ENCODE data around the gene SMIM44. TPM values are rescaled to one million over a fixed set of nuclear protein-coding genes. Genes with fewer than 3 reads are reported as not detected.
"Not testable (repeated sequence)": the region's sequence is repeated elsewhere in the genome, so short reads cannot be mapped to it uniquely, and the experiment has no call there.

SMIM44 gene
- not detected for total RNA-seq (2021; fragmentation: NEBNext Ultra II Directional; extraction: Animal tissue kit (Norgen Biotek cat#: 25700))
- long read RNA-seq = 0 reads

DNA sequence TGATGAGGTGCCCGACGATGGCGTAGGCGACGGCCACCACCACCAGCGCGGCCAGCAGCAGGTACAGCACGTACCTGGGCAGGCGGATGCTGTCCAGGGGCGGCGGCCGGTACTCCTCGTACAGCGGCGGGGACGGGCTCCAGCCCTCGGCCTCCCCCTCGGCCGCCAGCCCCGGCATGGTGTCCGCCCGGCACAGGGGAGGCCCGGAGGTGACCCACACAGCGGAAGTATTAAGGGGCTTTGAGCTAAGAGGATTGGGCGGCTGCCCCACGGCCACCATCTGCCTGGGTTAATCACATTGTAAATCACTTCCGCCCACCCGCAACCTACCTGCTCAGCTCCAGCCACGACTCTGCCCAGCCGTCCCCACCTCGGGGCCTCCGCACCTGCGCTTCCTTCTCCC lies at the start of gene SMIM44:
SMIM44 (minus strand) TSS at position 216 of the 403 bp plus-strand sequence; CDS start at position 178, 38 bp downstream.
- DNase-seq = no peak
- Mint-ChIP-seq H3K4me1 (ENCODE audit: low read depth) (no peaks in the 10 kb centered on the region), H3K27me3 (ENCODE audit: insufficient read depth) (peaks cover 13% of the 10 kb centered on the region), H3K36me3 (ENCODE audit: low read depth) (no peaks in the 10 kb centered on the region), H3K4me3 (no peak within 1 kb of the TSS), H3K27ac (no peak within 1 kb of the TSS), H3K9me3 (no peaks in the 10 kb centered on the region)
- TF ChIP-seq, protein P1, sequence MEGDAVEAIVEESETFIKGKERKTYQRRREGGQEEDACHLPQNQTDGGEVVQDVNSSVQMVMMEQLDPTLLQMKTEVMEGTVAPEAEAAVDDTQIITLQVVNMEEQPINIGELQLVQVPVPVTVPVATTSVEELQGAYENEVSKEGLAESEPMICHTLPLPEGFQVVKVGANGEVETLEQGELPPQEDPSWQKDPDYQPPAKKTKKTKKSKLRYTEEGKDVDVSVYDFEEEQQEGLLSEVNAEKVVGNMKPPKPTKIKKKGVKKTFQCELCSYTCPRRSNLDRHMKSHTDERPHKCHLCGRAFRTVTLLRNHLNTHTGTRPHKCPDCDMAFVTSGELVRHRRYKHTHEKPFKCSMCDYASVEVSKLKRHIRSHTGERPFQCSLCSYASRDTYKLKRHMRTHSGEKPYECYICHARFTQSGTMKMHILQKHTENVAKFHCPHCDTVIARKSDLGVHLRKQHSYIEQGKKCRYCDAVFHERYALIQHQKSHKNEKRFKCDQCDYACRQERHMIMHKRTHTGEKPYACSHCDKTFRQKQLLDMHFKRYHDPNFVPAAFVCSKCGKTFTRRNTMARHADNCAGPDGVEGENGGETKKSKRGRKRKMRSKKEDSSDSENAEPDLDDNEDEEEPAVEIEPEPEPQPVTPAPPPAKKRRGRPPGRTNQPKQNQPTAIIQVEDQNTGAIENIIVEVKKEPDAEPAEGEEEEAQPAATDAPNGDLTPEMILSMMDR (IDR thresholded peaks at IDR 0.05) = no peak

- Mint-ChIP-seq H3K27ac (no peak overlapping the region), H3K9me3 (no peaks in the 10 kb centered on the region), H3K36me3 (ENCODE audit: low read depth) (no peaks in the 10 kb centered on the region; the same call in 1 of the 2 replicates), H3K27me3 (ENCODE audit: insufficient read depth) (peaks cover 3% of the 10 kb centered on the region), H3K4me1 (ENCODE audit: low read depth) (no peaks in the 10 kb centered on the region), H3K4me3 (no peak overlapping the region)
- TF ChIP-seq, protein P1 (IDR thresholded peaks at IDR 0.05) = 0 out of 2 replicates have a peak, but pooled peaks have one; percentile 9
- no peak for DNase-seq
Observed at GRCh38 chr19:3533033-3533432, 49.8 kb upstream of the SMIM44 start.

GRCh38 chr19:3532154-3532786 lies 49.0 kb upstream of the SMIM44 start:
- no peak for DNase-seq
- no peaks in the 10 kb centered on the region for H3K4me1 Mint-ChIP-seq (ENCODE audit: low read depth)
- H3K27ac Mint-ChIP-seq = no peak overlapping the region
- H3K9me3 Mint-ChIP-seq = no peaks in the 10 kb centered on the region
- TF ChIP-seq, protein P1 (IDR thresholded peaks at IDR 0.05) = no peak
- H3K4me3 Mint-ChIP-seq = no peak overlapping the region
- H3K27me3 Mint-ChIP-seq (ENCODE audit: insufficient read depth) = no peaks in the 10 kb centered on the region; the same call in none of the 2 replicates
- H3K36me3 Mint-ChIP-seq (ENCODE audit: low read depth) = peaks cover 1% of the 10 kb centered on the region; the same call in 1 of the 2 replicates

DNA sequence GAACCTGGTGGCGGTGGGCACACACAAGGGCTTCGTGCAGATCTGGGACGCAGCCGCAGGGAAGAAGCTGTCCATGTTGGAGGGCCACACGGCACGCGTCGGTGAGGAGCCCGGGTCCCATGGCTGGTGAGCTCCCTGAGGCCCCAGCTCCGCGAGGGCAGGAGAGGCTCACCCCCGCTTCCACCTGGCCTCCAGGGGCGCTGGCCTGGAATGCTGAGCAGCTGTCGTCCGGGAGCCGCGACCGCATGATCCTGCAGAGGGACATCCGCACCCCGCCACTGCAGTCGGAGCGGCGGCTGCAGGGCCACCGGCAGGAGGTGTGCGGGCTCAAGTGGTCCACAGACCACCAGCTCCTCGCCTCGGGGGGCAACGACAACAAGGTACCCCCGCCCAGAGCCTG lies 48.5 kb upstream of the SMIM44 start:
- Mint-ChIP-seq H3K27me3 (ENCODE audit: insufficient read depth) (no peaks in the 10 kb centered on the region; the same call in none of the 2 replicates), H3K36me3 (ENCODE audit: low read depth) (peaks cover 5% of the 10 kb centered on the region; the same call in 1 of the 2 replicates), H3K4me3 (no peak overlapping the region), H3K9me3 (no peaks in the 10 kb centered on the region), H3K27ac (no peak overlapping the region), H3K4me1 (ENCODE audit: low read depth) (no peaks in the 10 kb centered on the region)
- no peak for DNase-seq
- TF ChIP-seq, protein P1 (IDR thresholded peaks at IDR 0.05) = no peak

- Mint-ChIP-seq H3K9me3 (no peaks in the 10 kb centered on the region), H3K27ac (no peak overlapping the region), H3K27me3 (ENCODE audit: insufficient read depth) (no peaks in the 10 kb centered on the region; the same call in none of the 2 replicates), H3K4me1 (ENCODE audit: low read depth) (no peaks in the 10 kb centered on the region), H3K36me3 (ENCODE audit: low read depth) (peaks cover 5% of the 10 kb centered on the region; the same call in 1 of the 2 replicates), H3K4me3 (no peak overlapping the region)
- TF ChIP-seq, protein P1 (IDR thresholded peaks at IDR 0.05) = no peak
- DNase-seq = no peak
Observed at GRCh38 chr19:3530389-3530788, 47.1 kb upstream of the SMIM44 start.

DNA sequence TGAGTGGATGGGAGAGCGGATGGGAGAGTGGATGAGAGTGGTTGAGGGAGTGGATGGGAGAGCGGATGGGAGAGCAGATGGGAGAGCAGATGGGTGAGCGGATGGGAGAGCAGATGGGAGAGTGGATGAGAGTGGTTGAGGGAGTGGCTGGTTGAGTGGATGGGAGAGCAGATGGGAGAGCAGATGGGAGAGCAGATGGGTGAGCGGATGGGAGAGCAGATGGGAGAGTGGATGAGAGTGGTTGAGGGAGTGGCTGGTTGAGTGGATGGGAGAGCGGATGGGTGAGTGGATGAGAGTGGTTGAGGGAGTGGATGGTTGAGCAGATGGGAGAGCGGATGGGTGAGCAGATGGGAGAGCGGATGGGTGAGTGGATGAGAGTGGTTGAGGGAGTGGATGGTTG lies 46.1 kb upstream of the SMIM44 start:
- H3K4me1 Mint-ChIP-seq (ENCODE audit: low read depth); H3K9me3 Mint-ChIP-seq; H3K27ac Mint-ChIP-seq; DNase-seq; H3K36me3 Mint-ChIP-seq (ENCODE audit: low read depth); H3K27me3 Mint-ChIP-seq (ENCODE audit: insufficient read depth); H3K4me3 Mint-ChIP-seq: not testable (repeated sequence)

All from HFFc6 (cell line).